Vagina (tissue), 2 donors: ENCODE results near the gene USP34.

Source experiments
- POLR2A ChIP-seq, 2 donors: fragments of 450-650 bp; IDR thresholded peaks; one replicate each; pipeline ENCODE4 v1.6.1; 2017; ENCODE audit warnings: antibody characterized with exemption in 2 of 2, mild to moderate bottlenecking in 2 of 2, moderate library complexity in 2 of 2
- TF ChIP-seq, protein P1 (sequence below), 3 experiments: fragments of 450-650 bp in 2 of 3; fragments of 200-600 bp in 1 of 3; sonication (generic) in 1 of 3; IDR thresholded peaks; one replicate each; pipeline ENCODE4 v1.5.1; 2017 to 2019; ENCODE audit warnings: antibody characterized with exemption in 3 of 3, mild to moderate bottlenecking in 2 of 3, moderate library complexity in 2 of 3

DNA sequence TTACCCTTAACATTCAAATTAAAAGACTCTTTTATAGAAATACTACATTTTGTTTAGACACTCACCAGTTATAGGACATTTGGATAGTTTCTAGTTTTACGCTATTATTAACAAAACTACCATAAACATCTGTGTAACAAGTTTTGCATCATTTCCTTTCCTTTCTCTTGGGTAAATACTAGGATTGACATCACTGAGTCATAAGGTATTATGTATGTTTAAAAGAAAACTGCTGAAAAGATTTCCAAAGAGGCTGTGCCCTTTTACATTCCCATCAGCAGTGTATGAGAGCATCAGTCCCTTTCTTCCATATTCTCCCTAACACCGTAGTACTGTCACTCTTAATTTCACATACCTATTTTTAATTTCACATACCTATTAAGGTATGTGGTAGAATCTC lies 130.6 kb downstream of the USP34 start:
- TF ChIP-seq, protein P1, sequence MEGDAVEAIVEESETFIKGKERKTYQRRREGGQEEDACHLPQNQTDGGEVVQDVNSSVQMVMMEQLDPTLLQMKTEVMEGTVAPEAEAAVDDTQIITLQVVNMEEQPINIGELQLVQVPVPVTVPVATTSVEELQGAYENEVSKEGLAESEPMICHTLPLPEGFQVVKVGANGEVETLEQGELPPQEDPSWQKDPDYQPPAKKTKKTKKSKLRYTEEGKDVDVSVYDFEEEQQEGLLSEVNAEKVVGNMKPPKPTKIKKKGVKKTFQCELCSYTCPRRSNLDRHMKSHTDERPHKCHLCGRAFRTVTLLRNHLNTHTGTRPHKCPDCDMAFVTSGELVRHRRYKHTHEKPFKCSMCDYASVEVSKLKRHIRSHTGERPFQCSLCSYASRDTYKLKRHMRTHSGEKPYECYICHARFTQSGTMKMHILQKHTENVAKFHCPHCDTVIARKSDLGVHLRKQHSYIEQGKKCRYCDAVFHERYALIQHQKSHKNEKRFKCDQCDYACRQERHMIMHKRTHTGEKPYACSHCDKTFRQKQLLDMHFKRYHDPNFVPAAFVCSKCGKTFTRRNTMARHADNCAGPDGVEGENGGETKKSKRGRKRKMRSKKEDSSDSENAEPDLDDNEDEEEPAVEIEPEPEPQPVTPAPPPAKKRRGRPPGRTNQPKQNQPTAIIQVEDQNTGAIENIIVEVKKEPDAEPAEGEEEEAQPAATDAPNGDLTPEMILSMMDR (IDR thresholded peaks at IDR 0.05) = no peak
- no peak for TF ChIP-seq POLR2A (IDR thresholded peaks at IDR 0.05)
